Osteocyte (in vitro differentiated cells): ENCODE results near the gene CHRNE. TPM values are rescaled to one million over a fixed set of nuclear protein-coding genes. Genes with fewer than 3 reads are reported as not detected.

Experiments
- DNase-seq: peaks from one replicate; pipeline ENCODE4 v3.0.0; 2021; ENCODE audit warnings: mixed read lengths; ENCODE audit not compliant: unreplicated experiment; ENCODE audit errors: extremely low spot score
- H3K27ac Mint-ChIP-seq: one replicate; pipeline ENCODE4 v1.8.0; 2021; ENCODE audit warnings: mild to moderate bottlenecking, mixed read lengths; ENCODE audit not compliant: unreplicated experiment
- H3K27me3 Mint-ChIP-seq: one replicate; pipeline ENCODE4 v1.8.0; 2021; ENCODE audit warnings: mixed read lengths; ENCODE audit not compliant: unreplicated experiment
- H3K36me3 Mint-ChIP-seq: one replicate; pipeline ENCODE4 v1.8.0; 2021; ENCODE audit warnings: mixed read lengths; ENCODE audit not compliant: unreplicated experiment
- H3K4me1 Mint-ChIP-seq: one replicate; pipeline ENCODE4 v1.8.0; 2021; ENCODE audit warnings: mixed read lengths; ENCODE audit not compliant: unreplicated experiment
- H3K4me3 Mint-ChIP-seq: one replicate; pipeline ENCODE4 v1.8.0; 2021; ENCODE audit warnings: mild to moderate bottlenecking, moderate library complexity, mixed read lengths; ENCODE audit not compliant: unreplicated experiment
- H3K9me3 Mint-ChIP-seq: one replicate; pipeline ENCODE4 v1.8.0; 2021; ENCODE audit warnings: mixed read lengths; ENCODE audit not compliant: unreplicated experiment
- total RNA-seq: library from RNA; stranded (reverse); gene quantifications from 2 replicates; pipeline ENCODE4 v1.2.1, GENCODE V29; 2021
- TF ChIP-seq, protein P1 (sequence below): fragments of 200-600 bp; sonication (generic); IDR thresholded peaks from 2 replicates; pipeline ENCODE4 v1.5.0; 2021; ENCODE audit warnings: antibody characterized with exemption, mild to moderate bottlenecking, moderate library complexity

The CHRNE gene
- total RNA-seq, 1 donor from 2014 or later, result 0.27 TPM

DNA sequence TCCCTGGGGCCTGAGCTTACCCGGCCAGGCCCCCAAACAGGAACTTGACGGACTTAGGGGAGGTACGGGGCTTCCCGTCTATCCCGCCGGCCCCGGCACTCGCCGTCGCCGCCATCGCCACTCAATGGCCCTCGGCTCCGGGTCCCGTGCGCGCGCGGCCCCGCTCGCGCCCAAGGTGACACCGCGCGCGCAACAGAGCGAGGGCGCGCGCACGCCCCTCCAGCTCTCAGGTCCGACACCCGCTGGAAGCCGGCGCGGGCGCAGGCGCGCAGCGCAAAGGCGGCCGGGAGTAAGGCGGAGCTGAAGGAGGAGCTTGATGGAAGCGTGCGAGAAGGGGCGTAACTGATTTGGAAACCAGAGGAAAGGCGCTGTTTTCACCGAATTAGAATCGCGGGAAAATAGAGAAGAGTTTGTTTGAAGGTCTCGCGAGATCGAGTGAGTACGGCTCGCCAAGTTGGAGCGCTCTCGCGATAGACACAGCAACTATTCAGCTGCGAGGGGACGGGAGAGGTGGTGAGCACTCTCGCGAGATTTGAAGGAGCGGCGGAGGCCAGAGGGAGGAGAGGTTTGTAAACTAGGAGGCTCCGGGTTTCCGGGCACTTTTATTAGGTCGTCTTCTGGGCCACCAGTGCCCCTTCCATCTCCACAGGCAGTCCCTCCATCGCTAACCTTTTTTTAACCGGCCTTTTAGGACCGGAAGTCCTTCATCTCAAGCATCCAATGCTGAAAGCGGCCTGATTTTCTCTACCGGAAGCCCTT lies 37.1 kb upstream of the CHRNE start, which contains the start of the genes RNF167 and SLC25A11:
TSS of gene RNF167 (plus strand) at position 473 of the 759 bp plus-strand sequence. CDS start 642 bp downstream, outside the sequence.
TSS of gene SLC25A11 (minus strand) at position 251 of the 759 bp plus-strand sequence. CDS start at position 115, 136 bp downstream.
- DNase-seq, result peak; percentile 99
- peak within 1 kb of the TSS; percentile 85 for H3K4me3 Mint-ChIP-seq
- peak within 1 kb of the TSS; percentile 99 for H3K27ac Mint-ChIP-seq
- H3K36me3 Mint-ChIP-seq, result peaks cover 16% of the 10 kb centered on the region
- H3K4me1 Mint-ChIP-seq, result peaks cover 42% of the 10 kb centered on the region
- no peaks in the 10 kb centered on the region for H3K27me3 Mint-ChIP-seq
- H3K9me3 Mint-ChIP-seq, result no peaks in the 10 kb centered on the region
- TF ChIP-seq, protein P1, sequence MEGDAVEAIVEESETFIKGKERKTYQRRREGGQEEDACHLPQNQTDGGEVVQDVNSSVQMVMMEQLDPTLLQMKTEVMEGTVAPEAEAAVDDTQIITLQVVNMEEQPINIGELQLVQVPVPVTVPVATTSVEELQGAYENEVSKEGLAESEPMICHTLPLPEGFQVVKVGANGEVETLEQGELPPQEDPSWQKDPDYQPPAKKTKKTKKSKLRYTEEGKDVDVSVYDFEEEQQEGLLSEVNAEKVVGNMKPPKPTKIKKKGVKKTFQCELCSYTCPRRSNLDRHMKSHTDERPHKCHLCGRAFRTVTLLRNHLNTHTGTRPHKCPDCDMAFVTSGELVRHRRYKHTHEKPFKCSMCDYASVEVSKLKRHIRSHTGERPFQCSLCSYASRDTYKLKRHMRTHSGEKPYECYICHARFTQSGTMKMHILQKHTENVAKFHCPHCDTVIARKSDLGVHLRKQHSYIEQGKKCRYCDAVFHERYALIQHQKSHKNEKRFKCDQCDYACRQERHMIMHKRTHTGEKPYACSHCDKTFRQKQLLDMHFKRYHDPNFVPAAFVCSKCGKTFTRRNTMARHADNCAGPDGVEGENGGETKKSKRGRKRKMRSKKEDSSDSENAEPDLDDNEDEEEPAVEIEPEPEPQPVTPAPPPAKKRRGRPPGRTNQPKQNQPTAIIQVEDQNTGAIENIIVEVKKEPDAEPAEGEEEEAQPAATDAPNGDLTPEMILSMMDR, result no peak

DNA sequence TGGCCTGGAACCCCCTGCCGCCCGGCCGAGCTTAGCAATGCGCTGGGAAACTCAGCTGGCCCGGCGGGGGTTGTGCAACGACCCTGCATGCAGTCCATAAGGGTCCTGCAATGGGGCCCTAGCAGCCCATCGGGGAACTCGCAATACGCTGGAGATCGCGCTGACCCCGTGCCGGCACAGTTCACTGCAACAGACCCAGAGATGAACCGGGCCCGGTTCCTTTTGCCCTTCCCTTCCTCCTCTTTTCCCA lies 36.6 kb upstream of the CHRNE start:
- H3K4me3 Mint-ChIP-seq, result peak overlapping the region; percentile 85
- peaks cover 16% of the 10 kb centered on the region for H3K36me3 Mint-ChIP-seq
- H3K27ac Mint-ChIP-seq, result peak overlapping the region; percentile 72
- TF ChIP-seq, protein P1, result no peak
- no peak for DNase-seq
- no peaks in the 10 kb centered on the region for H3K27me3 Mint-ChIP-seq
- H3K4me1 Mint-ChIP-seq, result peaks cover 38% of the 10 kb centered on the region
- H3K9me3 Mint-ChIP-seq, result no peaks in the 10 kb centered on the region

DNA sequence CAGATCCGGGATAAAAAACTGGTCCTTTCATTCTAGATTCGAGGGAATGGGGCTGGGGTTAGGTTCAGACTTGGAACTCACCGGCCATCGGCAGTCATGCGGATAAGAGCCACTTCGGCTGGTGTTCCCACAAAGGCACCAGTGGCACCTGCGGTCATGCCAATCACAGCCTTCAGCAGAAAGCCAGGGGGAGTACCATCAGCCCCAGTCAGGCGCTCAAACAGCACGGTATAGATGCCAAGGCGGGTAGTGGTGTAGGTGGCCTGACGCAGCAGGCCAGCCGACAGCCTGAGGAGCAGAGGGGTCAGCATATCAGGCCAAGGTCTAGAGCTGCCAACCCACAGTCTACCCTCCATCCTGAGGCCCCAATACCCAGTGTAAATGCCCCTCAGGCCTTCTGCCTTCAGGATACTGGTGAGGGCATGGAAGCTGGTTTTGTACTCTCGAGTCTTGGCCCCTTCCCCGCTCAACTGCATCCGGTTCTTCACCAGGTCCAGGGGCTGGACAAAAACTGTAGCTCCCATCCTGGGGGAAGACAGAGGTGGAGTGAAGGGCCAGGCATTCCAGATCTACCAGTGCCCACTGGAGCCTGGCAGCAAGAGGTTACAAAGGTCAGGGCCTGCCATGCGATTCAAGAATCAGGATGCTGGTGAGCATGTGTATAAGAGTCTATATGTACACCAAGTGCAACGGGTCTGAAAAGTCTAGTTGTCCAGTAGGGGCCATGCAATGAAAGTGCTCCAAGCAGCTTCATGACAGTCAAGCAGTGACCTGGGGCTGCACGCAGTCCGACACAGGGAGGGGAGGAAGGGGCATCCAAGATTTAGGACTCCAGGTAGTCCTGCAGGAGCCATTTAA lies 36.0 kb upstream of the CHRNE start:
- peak overlapping the region; percentile 85 for H3K4me3 Mint-ChIP-seq
- H3K36me3 Mint-ChIP-seq, result peaks cover 16% of the 10 kb centered on the region
- no peaks in the 10 kb centered on the region for H3K9me3 Mint-ChIP-seq
- H3K27ac Mint-ChIP-seq, result peak overlapping the region; percentile 72
- peaks cover 41% of the 10 kb centered on the region for H3K4me1 Mint-ChIP-seq
- no peaks in the 10 kb centered on the region for H3K27me3 Mint-ChIP-seq
- TF ChIP-seq, protein P1, result no peak
- DNase-seq, result no peak

DNA sequence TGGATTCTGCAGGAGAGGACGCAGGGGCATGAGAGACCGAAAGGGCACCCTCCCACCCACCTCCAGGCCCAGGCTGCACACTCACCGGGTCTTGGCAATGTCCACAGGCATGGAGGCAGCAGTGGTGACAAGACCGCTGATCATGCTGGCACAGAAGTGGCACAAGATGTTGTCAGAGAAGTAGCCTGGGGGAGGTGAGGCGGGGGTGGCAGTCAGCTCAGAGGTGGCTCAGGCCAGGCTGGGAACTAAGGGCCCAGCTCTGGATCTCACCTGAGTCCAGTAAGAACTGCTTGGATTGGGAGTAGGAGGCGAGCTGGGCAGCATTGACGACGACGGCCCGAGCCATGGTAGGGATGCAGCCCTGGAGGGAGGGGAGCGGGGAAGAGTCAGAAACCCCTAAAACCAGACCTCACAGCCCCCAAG lies 35.2 kb upstream of the CHRNE start:
- Mint-ChIP-seq H3K4me1 (peaks cover 42% of the 10 kb centered on the region), H3K27ac (no peak overlapping the region), H3K36me3 (peaks cover 14% of the 10 kb centered on the region), H3K4me3 (peak overlapping the region; percentile 85), H3K27me3 (no peaks in the 10 kb centered on the region), H3K9me3 (no peaks in the 10 kb centered on the region)
- DNase-seq, result no peak
- TF ChIP-seq, protein P1, result no peak

DNA sequence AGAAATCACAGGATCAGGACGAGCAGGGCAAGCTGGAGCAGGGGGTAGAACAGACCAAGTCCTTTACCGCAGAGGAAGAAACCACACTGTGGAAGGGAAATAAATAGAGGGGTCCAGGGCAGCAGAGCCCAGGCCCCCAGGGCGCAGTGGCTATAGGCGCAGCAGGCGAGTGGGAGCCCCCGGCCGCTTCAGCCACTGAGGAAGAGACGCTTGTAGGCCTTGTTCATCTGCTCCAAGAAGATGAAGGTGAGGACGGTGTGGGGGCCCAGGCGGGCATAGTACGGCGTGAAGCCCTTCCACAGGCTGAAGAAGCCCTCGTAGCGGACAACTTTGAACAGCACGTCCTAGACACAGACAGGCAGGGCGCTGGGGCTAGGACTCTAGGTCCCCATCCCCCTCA lies 34.7 kb upstream of the CHRNE start:
- Mint-ChIP-seq H3K36me3 (peaks cover 11% of the 10 kb centered on the region), H3K4me3 (peak overlapping the region; percentile 14), H3K4me1 (peaks cover 38% of the 10 kb centered on the region), H3K27me3 (no peaks in the 10 kb centered on the region), H3K9me3 (no peaks in the 10 kb centered on the region), H3K27ac (no peak overlapping the region)
- TF ChIP-seq, protein P1, result no peak
- DNase-seq, result no peak
